Mucosa of descending colon (tissue), 3 donors: ENCODE data around the gene UQCR10. TPM values are rescaled to one million over a fixed set of nuclear protein-coding genes. Genes with fewer than 3 reads are reported as not detected.
"Not testable (repeated sequence)": the region's sequence is repeated elsewhere in the genome, so short reads cannot be mapped to it uniquely, and the experiment has no call there.

ENCODE experiments used
- ATAC-seq: fragments of 200-7000 bp; cut with Tn5 transposase; one replicate; pipeline ENCODE4 v1.9.1; 2020; ENCODE audit warnings: mild to moderate bottlenecking, moderate library complexity
- DNase-seq, 3 donors: peaks; one replicate each; pipeline ENCODE4 v3.0.0-alpha.2; 2020
- H3K36me3 ChIP-seq: fragments of 200-600 bp; one replicate; pipeline ENCODE4 v1.8.0; 2021; ENCODE audit warnings: low read depth, mild to moderate bottlenecking
- H3K4me1 ChIP-seq: fragments of 200-600 bp; one replicate; pipeline ENCODE4 v1.8.0; 2021; ENCODE audit warnings: low read depth, mild to moderate bottlenecking
- H3K4me3 ChIP-seq: fragments of 200-600 bp; one replicate; pipeline ENCODE4 v1.8.0; 2021; ENCODE audit warnings: mild to moderate bottlenecking
- H3K9me3 ChIP-seq: fragments of 200-600 bp; one replicate; pipeline ENCODE4 v1.8.0; 2021; ENCODE audit warnings: mild to moderate bottlenecking
- CTCF ChIP-seq: fragments of 200-600 bp; IDR thresholded peaks from one replicate; pipeline ENCODE4 v1.8.0; 2022; ENCODE audit warnings: antibody characterized with exemption, mild to moderate bottlenecking
- intact Hi-C, 2 donors: fragments of 100-400 bp; cut with DNase I in 1 of 2; cut with micrococcal nuclease in 1 of 2; formaldehyde crosslinking; loops; one replicate each; pipeline versions ENCODE4 v1.11.0 to v1.11.1; 2022; cut with DNase I, micrococcal nuclease
- total RNA-seq, 3 donors: library from RNA; stranded (reverse); fragmentation: NEBNext Ultra II Directional in 2 of 3; extraction: Animal tissue kit (Norgen Biotek cat#: 25700) in 2 of 3; gene quantifications; one replicate each; pipeline versions ENCODE4 v1.2.1 to v1.2.4, GENCODE V29; 2021 to 2023
- donor health status: DM: no; HTN: no; CAD: no; lungs with moderate emphysema.
- donor health status: DM: no; HTN: no; CAD: no.
- donor health status: DM: no; HTN: yes; CAD: no.

Gene UQCR10
- total RNA-seq, 3 donors from 2014 or later = 102 to 178 (median 154) TPM

GRCh38 chr22:29753808-29754657, 13.1 kb upstream of the UQCR10 start:
- H3K4me3 ChIP-seq = no peak overlapping the region
- intact Hi-C loops = no loop called here
- H3K9me3 ChIP-seq = no peaks in the 10 kb centered on the region
- no peaks in the 10 kb centered on the region for H3K4me1 ChIP-seq
- no peak for DNase-seq
- no peak for ATAC-seq
- TF ChIP-seq CTCF = no peak
- H3K36me3 ChIP-seq = no peaks in the 10 kb centered on the region

- H3K36me3 ChIP-seq, DNase-seq, H3K4me1 ChIP-seq, ATAC-seq, H3K9me3 ChIP-seq, H3K4me3 ChIP-seq, intact Hi-C loops: not testable (repeated sequence)
Observed at GRCh38 chr22:29754658-29755395, 12.3 kb upstream of the UQCR10 start.

- Histone ChIP-seq H3K9me3 (no peaks in the 10 kb centered on the region), H3K4me3 (no peak overlapping the region), H3K4me1 (no peaks in the 10 kb centered on the region), H3K36me3 (no peaks in the 10 kb centered on the region)
- DNase-seq (no peak), ATAC-seq (no peak)
- intact Hi-C loops = no loop called here
- TF ChIP-seq CTCF = no peak
Observed at GRCh38 chr22:29755889-29756288, 11.3 kb upstream of the UQCR10 start.

- Histone ChIP-seq H3K9me3 (no peaks in the 10 kb centered on the region), H3K4me1 (no peaks in the 10 kb centered on the region), H3K36me3 (no peaks in the 10 kb centered on the region), H3K4me3 (no peak overlapping the region)
- ATAC-seq (no peak), DNase-seq (no peak)
- intact Hi-C loops = no loop called here
- no peak for TF ChIP-seq CTCF
Observed at GRCh38 chr22:29756341-29756740, 10.8 kb upstream of the UQCR10 start.

GRCh38 chr22:29757096-29757495, 10.1 kb upstream of the UQCR10 start:
- Histone ChIP-seq H3K4me1 (no peaks in the 10 kb centered on the region), H3K36me3 (no peaks in the 10 kb centered on the region), H3K9me3 (no peaks in the 10 kb centered on the region), H3K4me3 (no peak overlapping the region)
- ATAC-seq (no peak), DNase-seq (no peak)
- TF ChIP-seq CTCF = no peak
- intact Hi-C loops = no loop called here

- TF ChIP-seq CTCF = no peak
- no peak for ATAC-seq
- intact Hi-C loops = no loop called here
Observed at GRCh38 chr22:29758068-29758622, 9.0 kb upstream of the UQCR10 start.

More at GRCh38 chr22:29758068-29758622, 9.0 kb upstream of the UQCR10 start:
- H3K36me3 ChIP-seq = no peaks in the 10 kb centered on the region
- H3K4me1 ChIP-seq = no peaks in the 10 kb centered on the region
- no peaks in the 10 kb centered on the region for H3K9me3 ChIP-seq
- no peak overlapping the region for H3K4me3 ChIP-seq
- DNase-seq = no peak
